GM12864 (cell line): ENCODE measurements around the gene TMEM147.

ENCODE experiments used
- DNase-seq: peaks from one replicate; pipeline ENCODE4 v3.0.0-alpha.2; 2011; ENCODE audit warnings: low read depth
- H3K4me3 ChIP-seq: 2 replicates; pipeline ENCODE4 v1.5.1; 2011; ENCODE audit warnings: mild to moderate bottlenecking, low read depth, low read length, control low read depth
- CTCF ChIP-seq: IDR thresholded peaks from 2 replicates; pipeline ENCODE4 v1.5.1; 2011; ENCODE audit warnings: low read depth, mild to moderate bottlenecking, moderate library complexity, low read length, control low read depth, inconsistent platforms; ENCODE audit errors: missing control alignments

The TMEM147 gene

DNA sequence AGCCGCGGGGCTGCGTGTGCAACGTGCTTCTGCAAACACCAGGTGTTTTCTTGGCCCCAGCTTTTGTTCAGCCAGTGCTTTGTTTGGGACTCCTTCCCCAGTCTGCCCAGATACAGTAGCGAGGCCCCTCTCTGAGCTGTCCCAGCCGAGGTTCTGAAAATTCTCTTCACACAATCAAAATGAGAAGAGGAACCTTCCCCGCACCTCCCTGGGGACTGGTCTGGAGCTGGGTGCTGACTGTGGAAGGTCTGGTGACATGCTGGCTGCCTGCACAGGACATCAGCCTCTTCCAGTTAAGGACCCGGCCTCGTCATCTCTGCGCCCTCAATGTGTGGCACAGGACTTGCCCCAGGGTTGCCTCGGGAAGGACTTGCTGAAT, 13.8 kb downstream of the TMEM147 start:
- H3K4me3 ChIP-seq, result no peak overlapping the region
- TF ChIP-seq CTCF, result no peak
- DNase-seq, result no peak

DNA sequence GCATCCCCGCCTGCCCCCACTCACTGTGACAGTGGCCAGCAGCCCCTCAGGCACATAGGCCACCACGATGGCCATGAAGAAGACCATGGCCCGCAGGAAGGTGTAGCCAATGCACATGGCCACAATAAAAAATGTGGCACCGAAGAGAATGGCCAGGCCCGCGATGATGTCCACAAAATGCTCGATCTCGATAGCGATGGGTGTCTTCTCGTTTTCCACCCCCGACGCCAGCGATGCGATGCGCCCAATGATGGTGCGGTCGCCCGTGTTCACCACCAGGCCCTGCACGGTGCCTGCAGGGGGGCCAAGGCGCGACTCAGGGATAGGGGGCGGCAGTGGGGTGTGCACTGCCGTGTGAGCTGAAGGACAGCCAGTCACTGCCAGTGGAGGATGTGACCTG, 14.4 kb downstream of the TMEM147 start:
- no peak for DNase-seq
- no peak for TF ChIP-seq CTCF
- H3K4me3 ChIP-seq, result no peak overlapping the region

- H3K4me3 ChIP-seq, result no peak overlapping the region
- no peak for TF ChIP-seq CTCF
Observed at GRCh38 chr19:35560271-35560670, 14.8 kb downstream of the TMEM147 start.

GRCh38 chr19:35560677-35561076, 15.3 kb downstream of the TMEM147 start:
- DNase-seq, result no peak
- no peak overlapping the region for H3K4me3 ChIP-seq
- no peak for TF ChIP-seq CTCF

More at GRCh38 chr19:35560271-35560670, 14.8 kb downstream of the TMEM147 start:
- no peak for DNase-seq

DNA sequence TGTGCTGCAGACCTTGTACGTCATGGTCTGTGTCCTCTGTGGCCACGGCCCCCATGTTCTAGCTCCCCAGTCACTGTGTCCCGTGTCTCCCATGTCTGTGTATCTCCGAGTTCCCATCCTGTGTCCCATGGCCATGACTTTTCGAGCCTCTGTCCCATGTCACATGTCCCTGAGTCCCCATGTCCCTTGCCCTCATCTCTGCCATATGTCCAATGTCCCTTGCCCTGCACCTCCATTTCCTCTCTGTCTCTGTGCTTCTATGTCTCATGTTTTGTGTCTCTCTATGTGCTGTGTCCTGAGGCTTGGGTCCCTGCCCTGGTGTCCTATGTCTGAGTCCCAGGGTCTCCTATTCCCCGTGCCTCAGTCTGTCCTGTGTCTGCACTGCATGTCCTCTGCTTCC, 16.0 kb downstream of the TMEM147 start:
- no peak for TF ChIP-seq CTCF
- H3K4me3 ChIP-seq, result no peak overlapping the region
- no peak for DNase-seq

DNA sequence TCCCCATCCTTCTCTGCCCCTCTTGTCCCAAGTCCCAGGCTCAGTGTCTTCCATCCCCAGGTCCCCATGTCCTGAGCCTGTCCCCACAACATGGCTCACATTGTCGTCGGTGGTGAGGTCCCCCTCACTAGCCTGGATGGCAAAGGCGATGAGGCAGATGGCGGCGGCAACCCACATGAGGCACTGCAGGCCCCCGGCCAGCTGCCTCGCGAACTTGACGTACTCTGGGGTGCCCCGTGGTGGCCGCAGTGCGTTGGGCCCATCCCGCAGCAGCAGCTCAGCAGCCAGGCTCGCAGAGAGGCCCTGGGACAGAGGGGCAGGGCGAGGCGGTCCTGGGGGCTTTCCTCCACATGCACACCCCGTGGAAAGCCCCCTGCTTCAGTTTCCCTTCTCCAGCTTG, 16.9 kb downstream of the TMEM147 start:
- TF ChIP-seq CTCF, result no peak
- H3K4me3 ChIP-seq, result no peak overlapping the region
- no peak for DNase-seq

DNA sequence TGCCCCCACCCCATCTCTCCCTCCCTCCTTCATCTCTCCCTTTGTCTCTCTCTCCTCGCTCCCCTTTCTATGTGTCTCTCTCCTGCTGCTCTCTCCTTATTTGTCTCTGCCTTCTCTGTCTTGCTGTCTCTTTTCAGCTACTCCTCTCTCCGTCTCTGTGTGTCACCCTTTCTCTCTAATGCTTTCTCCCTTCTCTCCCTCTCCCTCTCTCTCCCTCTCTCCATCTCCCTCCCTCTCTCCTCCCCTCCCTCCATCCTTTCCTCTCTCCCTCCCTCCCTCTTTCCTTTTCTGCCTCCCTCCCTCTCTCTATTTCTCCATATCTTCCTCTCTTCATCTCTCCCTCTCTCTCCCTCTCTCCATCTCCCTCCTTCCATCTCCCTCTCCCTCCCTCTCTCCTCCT, 17.4 kb downstream of the TMEM147 start:
- DNase-seq, result no peak
- TF ChIP-seq CTCF, result no peak
- no peak overlapping the region for H3K4me3 ChIP-seq
